K562 (cell line): ENCODE measurements around the gene UFC1. TPM values are rescaled to one million over a fixed set of nuclear protein-coding genes. Genes with fewer than 3 reads are reported as not detected.
A peak's percentile ranks its signal among the peaks of the same experiment; 100 is the strongest.

ENCODE experiments used
- CHD7 ChIP-seq: fragments of 200-600 bp; sonication (generic); IDR thresholded peaks from one replicate; pipeline ENCODE4 v1.6.1; 2012; ENCODE audit warnings: mild to moderate bottlenecking, low read depth, low read length, inconsistent platforms
- CXXC5 ChIP-seq: fragments of 250-450 bp; sonication (Bioruptor Pico); IDR thresholded peaks from 2 replicates; pipeline ENCODE4 v1.8.0; 2022; ENCODE audit warnings: inconsistent platforms, mild to moderate bottlenecking, moderate library complexity
- DPF2 ChIP-seq: fragments of 450-650 bp; IDR thresholded peaks from 2 replicates; pipeline ENCODE4 v1.6.1; 2016
- E2F6 ChIP-seq, 2 experiments: IDR thresholded peaks; 2 replicates each; pipeline ENCODE4 v1.6.1; 2011; ENCODE audit warnings: borderline replicate concordance in 1 of 2, control low read depth in 1 of 2, low read depth in 1 of 2, low read length in 1 of 2, mild to moderate bottlenecking in 1 of 2, mixed read lengths in 1 of 2, moderate library complexity in 1 of 2; ENCODE audit not compliant: insufficient read depth in 1 of 2, insufficient read length in 1 of 2, poor library complexity in 1 of 2, severe bottlenecking in 1 of 2; ENCODE audit errors: extremely low read depth in 1 of 2
- ELF4 ChIP-seq: fragments of 450-650 bp; formaldehyde crosslinking; IDR thresholded peaks from 2 replicates; pipeline ENCODE4 v1.4.0; 2022; ENCODE audit warnings: missing genetic modification characterization
- HBP1 ChIP-seq: fragments of 450-650 bp; formaldehyde crosslinking; IDR thresholded peaks from 2 replicates; pipeline ENCODE4 v1.4.0; 2022; ENCODE audit warnings: missing genetic modification characterization
- POLR2G ChIP-seq: fragments of 200-400 bp; formaldehyde crosslinking; IDR thresholded peaks from 2 replicates; pipeline ENCODE4 v1.6.1; 2017; ENCODE audit warnings: low read depth, mild to moderate bottlenecking, antibody characterized with exemption, low read length, moderate library complexity
- SRF ChIP-seq, 2 experiments: fragments of 250-450, 450-650 bp in 1 of 2; sonication (Bioruptor Pico) in 1 of 2; sonication (generic) in 1 of 2; formaldehyde crosslinking; IDR thresholded peaks; 2 replicates each; pipeline versions ENCODE4 v1.5.0 to v1.5.1; 2020 to 2022; ENCODE audit warnings: mild to moderate bottlenecking in 1 of 2, missing genetic modification reagents in 1 of 2
- TFAP4 ChIP-seq: sonication (generic); formaldehyde crosslinking; IDR thresholded peaks from 2 replicates; pipeline ENCODE4 v1.8.0; 2022; ENCODE audit warnings: missing genetic modification reagents, mild to moderate bottlenecking, moderate library complexity, borderline replicate concordance
- ZNF311 ChIP-seq: fragments of 250-450 bp; sonication (Bioruptor Pico); IDR thresholded peaks from 2 replicates; pipeline ENCODE4 v1.4.0; 2020; ENCODE audit warnings: mild to moderate bottlenecking, moderate library complexity
- polyA plus RNA-seq, 8 experiments: library from polyadenylated mRNA; depleted of rRNA in 4 of 8; stranded (reverse) in 5 of 8; unstranded in 3 of 8; fragments of >200 nt; fragmentation: Nextera tagmentation in 2 of 8; fragmentation: Illumina TruSeq in 1 of 8; extraction: Ambion mirVana in 2 of 8; extraction: Trizol in 1 of 8; gene quantifications; 2 replicates each; pipeline versions ENCODE4 v1.2.1 to v1.2.3, GENCODE V29; 2011 to 2014; ENCODE audit warnings: inconsistent platforms in 1 of 8, missing spikeins in 1 of 8
- total RNA-seq, 7 experiments: library from RNA; depleted of rRNA in 6 of 7; stranded (reverse); fragments of >200 nt in 6 of 7; fragmentation: Illumina TruSeq in 2 of 7; extraction: Trizol in 2 of 7; gene quantifications; 2 replicates each; pipeline versions ENCODE4 v1.2.1 to v1.2.3, GENCODE V29; 2011 to 2021; ENCODE audit warnings: low replicate concordance in 1 of 7

The UFC1 gene
- total and polyA plus RNA-seq, 9 of the 15 experiments (the other 6 are each of a cell fraction or from before 2014, with no cell fraction given) = 92.8 to 220 (median 161) TPM

GRCh38 chr1:161177112-161177935, 23.5 kb downstream of the UFC1 start, which contains the start of gene B4GALT3 (continued):
- TF ChIP-seq TFAP4 (peak; percentile 75), ZNF311 (CRISPR knock-in tag) (no peak), DPF2 (peak; percentile 74), CHD7 (no peak), HBP1 (CRISPR knock-in tag) (0 out of 2 replicates have a peak, but pooled peaks have one; percentile 58), SRF (CRISPR knock-in tag; IDR thresholded peaks at IDR 0.05) (peak in 1 of 2 experiments; percentile 69; a peak in 1 of 4 replicates), E2F6 (IDR thresholded peaks at IDR 0.05; ENCODE audit: borderline replicate concordance in 1 of 2, extremely low read depth in 1 of 2, insufficient read depth in 1 of 2, insufficient read length in 1 of 2, low read depth in 1 of 2, low read length in 1 of 2, poor library complexity in 1 of 2, severe bottlenecking in 1 of 2) (peak; percentile 85 to 91), POLR2G (peak; percentile 94), ELF4 (CRISPR knock-in tag) (peak; percentile 56; the same call in 1 of the 2 replicates), CXXC5 (peak; percentile 69)
